ENCODE measurements around the gene MPP2. TPM values are rescaled to one million over a fixed set of nuclear protein-coding genes. Genes with fewer than 3 reads are reported as not detected.
"Not testable (repeated sequence)": the region's sequence is repeated elsewhere in the genome, so short reads cannot be mapped to it uniquely, and the experiment has no call there.

Gene MPP2
- total RNA-seq, 5 donors from 2014 or later (not counting 1 experiment from before 2014, with no cell fraction given): 1.6 to 5.6 (median 3.2) TPM

- DNase-seq (no peak), ATAC-seq (replicated peaks in 1 of 4) (no peak)
- H3K4me1 ChIP-seq (ENCODE audit: control insufficient read depth in 1 of 2, extremely low read depth in 1 of 2, insufficient read depth in 2 of 2, low read length in 2 of 2): no peaks in the 10 kb centered on the region
- POLR2A ChIA-PET: no interaction called here
- Mint-ChIP-seq H3K27me3 (peaks cover 16 to 29% of the 10 kb centered on the region in 2 donors), H3K9me3 (no peaks in the 10 kb centered on the region), H3K27ac (no peak overlapping the region), H3K36me3 (no peaks in the 10 kb centered on the region), H3K4me1 (no peaks in the 10 kb centered on the region), H3K4me3 (no peak overlapping the region)
- no peak overlapping the region for H3K4me3 ChIP-seq (ENCODE audit: control insufficient read depth in 1 of 2, extremely low read depth in 1 of 2, low read length in 1 of 2)
- WGBS (ENCODE audit: insufficient coverage): 67% methylated on average over 3 of the region's 5 CpGs
- H3K27me3 ChIP-seq (replicated peaks in 1 of 2; ENCODE audit: control insufficient read depth in 2 of 2, extremely low read depth in 1 of 2, insufficient read depth in 2 of 2, low read length in 1 of 2): peaks cover 0 to 28% of the 10 kb centered on the region in 2 experiments
- CTCF ChIA-PET: no interaction called here
- H3K9me3 ChIP-seq: no peaks in the 10 kb centered on the region
- H3K36me3 ChIP-seq (ENCODE audit: control insufficient read depth in 2 of 2, extremely low read depth in 1 of 2, insufficient read depth in 1 of 2, low read length in 1 of 2): no peaks in the 10 kb centered on the region
- H3K27ac ChIP-seq (ENCODE audit: low read length): no peak overlapping the region
Observed at GRCh38 chr17:43873091-43873490, 34.2 kb downstream of the MPP2 start.

GRCh38 chr17:43871946-43872690 is 35.2 kb downstream of the MPP2 start:
- no peaks in the 10 kb centered on the region for H3K9me3 Mint-ChIP-seq
- Histone ChIP-seq H3K4me3 (ENCODE audit: control insufficient read depth in 1 of 2, extremely low read depth in 1 of 2, low read length in 1 of 2) (no peak overlapping the region), H3K36me3 (ENCODE audit: control insufficient read depth in 2 of 2, extremely low read depth in 1 of 2, insufficient read depth in 1 of 2, low read length in 1 of 2) (no peaks in the 10 kb centered on the region), H3K4me1 (ENCODE audit: control insufficient read depth in 1 of 2, extremely low read depth in 1 of 2, insufficient read depth in 2 of 2, low read length in 2 of 2) (no peaks in the 10 kb centered on the region), H3K27ac (ENCODE audit: low read length) (no peak overlapping the region), H3K9me3 (no peaks in the 10 kb centered on the region), H3K27me3 (replicated peaks in 1 of 2; ENCODE audit: control insufficient read depth in 2 of 2, extremely low read depth in 1 of 2, insufficient read depth in 2 of 2, low read length in 1 of 2) (peaks cover 0 to 24% of the 10 kb centered on the region in 2 experiments)
- no peak overlapping the region for H3K27ac Mint-ChIP-seq
- H3K4me1 Mint-ChIP-seq: no peaks in the 10 kb centered on the region
- peaks cover 16 to 34% of the 10 kb centered on the region in 2 donors for H3K27me3 Mint-ChIP-seq
- DNase-seq (no peak), ATAC-seq (replicated peaks in 1 of 4) (no peak)
- ChIA-PET POLR2A (interaction anchor here in 1 of 2 donors (0.5 kb wide), 1 partner anchor 799 kb away, joined by 3 read pairs; no protein-coding TSS in a partner anchor), CTCF (no interaction called here)
- WGBS (ENCODE audit: insufficient coverage): 69% methylated on average over 8 of the region's 14 CpGs
- H3K4me3 Mint-ChIP-seq: no peak overlapping the region
- H3K36me3 Mint-ChIP-seq: no peaks in the 10 kb centered on the region

GRCh38 chr17:43869031-43869430 is 38.3 kb downstream of the MPP2 start:
- H3K4me3 Mint-ChIP-seq; H3K4me1 Mint-ChIP-seq; CTCF ChIA-PET; H3K36me3 ChIP-seq (ENCODE audit: control insufficient read depth in 2 of 2, extremely low read depth in 1 of 2, insufficient read depth in 1 of 2, low read length in 1 of 2); H3K4me3 ChIP-seq (ENCODE audit: control insufficient read depth in 1 of 2, extremely low read depth in 1 of 2, low read length in 1 of 2); ATAC-seq (replicated peaks in 1 of 4); H3K4me1 ChIP-seq (ENCODE audit: control insufficient read depth in 1 of 2, extremely low read depth in 1 of 2, insufficient read depth in 2 of 2, low read length in 2 of 2); H3K9me3 ChIP-seq; H3K27ac Mint-ChIP-seq; H3K27ac ChIP-seq (ENCODE audit: low read length); DNase-seq; H3K9me3 Mint-ChIP-seq; POLR2A ChIA-PET; H3K36me3 Mint-ChIP-seq: not testable (repeated sequence)
- peaks cover 16 to 31% of the 10 kb centered on the region in 2 donors for H3K27me3 Mint-ChIP-seq
- H3K27me3 ChIP-seq (replicated peaks in 1 of 2; ENCODE audit: control insufficient read depth in 2 of 2, extremely low read depth in 1 of 2, insufficient read depth in 2 of 2, low read length in 1 of 2): peaks cover 0 to 24% of the 10 kb centered on the region in 2 experiments
- 100% methylated on average over 1 of the region's 6 CpGs for WGBS (ENCODE audit: insufficient coverage)

- H3K36me3 Mint-ChIP-seq: no peaks in the 10 kb centered on the region
- H3K4me1 Mint-ChIP-seq: no peaks in the 10 kb centered on the region
- H3K27ac Mint-ChIP-seq: no peak overlapping the region
- WGBS (ENCODE audit: insufficient coverage): 90% methylated on average over 6 of the region's 10 CpGs
- Histone ChIP-seq H3K27me3 (replicated peaks in 1 of 2; ENCODE audit: control insufficient read depth in 2 of 2, extremely low read depth in 1 of 2, insufficient read depth in 2 of 2, low read length in 1 of 2) (peaks cover 0 to 24% of the 10 kb centered on the region in 2 experiments), H3K9me3 (no peaks in the 10 kb centered on the region), H3K4me1 (ENCODE audit: control insufficient read depth in 1 of 2, extremely low read depth in 1 of 2, insufficient read depth in 2 of 2, low read length in 2 of 2) (no peaks in the 10 kb centered on the region), H3K36me3 (ENCODE audit: control insufficient read depth in 2 of 2, extremely low read depth in 1 of 2, insufficient read depth in 1 of 2, low read length in 1 of 2) (no peaks in the 10 kb centered on the region), H3K27ac (ENCODE audit: low read length) (no peak overlapping the region), H3K4me3 (ENCODE audit: control insufficient read depth in 1 of 2, extremely low read depth in 1 of 2, low read length in 1 of 2) (no peak overlapping the region)
- ChIA-PET CTCF (no interaction called here), POLR2A (no interaction called here)
- H3K27me3 Mint-ChIP-seq: peaks cover 16 to 31% of the 10 kb centered on the region in 2 donors
- no peak overlapping the region for H3K4me3 Mint-ChIP-seq
- DNase-seq (no peak), ATAC-seq (replicated peaks in 1 of 4) (no peak)
- H3K9me3 Mint-ChIP-seq: no peaks in the 10 kb centered on the region
Observed at GRCh38 chr17:43868226-43868994, 38.9 kb downstream of the MPP2 start.

GRCh38 chr17:43864161-43864984 is 43.0 kb downstream of the MPP2 start:
- no peak overlapping the region for H3K27ac Mint-ChIP-seq
- no peaks in the 10 kb centered on the region for H3K9me3 ChIP-seq
- no peaks in the 10 kb centered on the region for H3K4me1 ChIP-seq (ENCODE audit: control insufficient read depth in 1 of 2, extremely low read depth in 1 of 2, insufficient read depth in 2 of 2, low read length in 2 of 2)
- CTCF ChIA-PET: interaction anchor here in 1 of 2 donors (0.6 to 0.7 kb wide), 3 partner anchors 14 to 580 kb away, joined by 3 to 4 read pairs (median 3); no protein-coding TSS in a partner anchor
- H3K4me3 Mint-ChIP-seq: no peak overlapping the region
- 45% methylated on average over 2 of the region's 4 CpGs for WGBS (ENCODE audit: insufficient coverage)
- H3K27me3 ChIP-seq (replicated peaks in 1 of 2; ENCODE audit: control insufficient read depth in 2 of 2, extremely low read depth in 1 of 2, insufficient read depth in 2 of 2, low read length in 1 of 2): peaks cover 0 to 32% of the 10 kb centered on the region in 2 experiments
- H3K36me3 ChIP-seq (ENCODE audit: control insufficient read depth in 2 of 2, extremely low read depth in 1 of 2, insufficient read depth in 1 of 2, low read length in 1 of 2): no peaks in the 10 kb centered on the region
- POLR2A ChIA-PET: no interaction called here
- H3K4me1 Mint-ChIP-seq: no peaks in the 10 kb centered on the region
- ATAC-seq (replicated peaks in 1 of 4) (no peak), DNase-seq (no peak)
- H3K9me3 Mint-ChIP-seq: no peaks in the 10 kb centered on the region
- no peak overlapping the region for H3K27ac ChIP-seq (ENCODE audit: low read length)
- no peaks in the 10 kb centered on the region for H3K36me3 Mint-ChIP-seq
- no peak overlapping the region for H3K4me3 ChIP-seq (ENCODE audit: control insufficient read depth in 1 of 2, extremely low read depth in 1 of 2, low read length in 1 of 2)
- peaks cover 7 to 23% of the 10 kb centered on the region in 2 donors for H3K27me3 Mint-ChIP-seq

- POLR2A ChIA-PET: no interaction called here
- Histone ChIP-seq H3K4me3 (ENCODE audit: control insufficient read depth in 1 of 2, extremely low read depth in 1 of 2, low read length in 1 of 2) (no peak overlapping the region), H3K27me3 (replicated peaks in 1 of 2; ENCODE audit: control insufficient read depth in 2 of 2, extremely low read depth in 1 of 2, insufficient read depth in 2 of 2, low read length in 1 of 2) (peaks cover 0 to 38% of the 10 kb centered on the region in 2 experiments), H3K27ac (ENCODE audit: low read length) (no peak overlapping the region), H3K36me3 (ENCODE audit: control insufficient read depth in 2 of 2, extremely low read depth in 1 of 2, insufficient read depth in 1 of 2, low read length in 1 of 2) (no peaks in the 10 kb centered on the region), H3K9me3 (no peaks in the 10 kb centered on the region), H3K4me1 (ENCODE audit: control insufficient read depth in 1 of 2, extremely low read depth in 1 of 2, insufficient read depth in 2 of 2, low read length in 2 of 2) (no peaks in the 10 kb centered on the region)
- Mint-ChIP-seq H3K9me3 (no peaks in the 10 kb centered on the region), H3K4me1 (no peaks in the 10 kb centered on the region), H3K27me3 (peaks cover 5 to 16% of the 10 kb centered on the region in 2 donors), H3K4me3 (no peak overlapping the region), H3K27ac (no peak overlapping the region), H3K36me3 (no peaks in the 10 kb centered on the region)
- CTCF ChIA-PET: interaction anchor here in 1 of 2 donors (1.1 kb wide), 1 partner anchor 18 kb away, joined by 3 read pairs; no protein-coding TSS in a partner anchor
- DNase-seq: no peak
- ATAC-seq (replicated peaks in 1 of 4): no peak
- WGBS (ENCODE audit: insufficient coverage): 80% methylated on average over 6 of the region's 9 CpGs
Observed at GRCh38 chr17:43861960-43862359, 45.4 kb downstream of the MPP2 start.

Data from T-cell (primary cell).